Measurements from ENCODE around the gene GNE. TPM values are rescaled to one million over a fixed set of nuclear protein-coding genes. Genes with fewer than 3 reads are reported as not detected.

The GNE gene
- total and polyA plus RNA-seq, 2 donors: 5.3 to 6.0 TPM

DNA sequence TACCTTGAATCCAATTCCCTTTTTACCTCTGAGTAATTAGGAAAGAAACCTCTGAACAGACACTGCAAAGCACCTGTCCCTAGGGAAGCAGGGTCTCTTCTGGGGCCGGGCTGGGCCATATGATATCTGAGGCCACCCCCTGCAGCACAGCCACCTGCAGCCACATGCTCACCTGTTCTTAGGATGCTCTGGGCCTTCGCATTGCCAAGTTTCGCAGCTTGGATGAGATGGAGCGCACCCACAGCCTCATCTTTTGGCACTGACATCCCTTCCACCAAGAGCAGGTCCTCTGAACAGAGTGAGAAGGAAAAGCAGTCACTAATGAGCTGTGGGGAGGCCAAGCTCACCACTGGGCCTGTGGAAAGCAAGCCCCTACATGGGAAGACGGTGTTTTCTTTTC, 40.2 kb downstream of the GNE start:
- peaks cover 67 to 68% of the 10 kb centered on the region in 2 donors for H3K36me3 ChIP-seq (ENCODE audit: control insufficient read depth in 2 of 2, insufficient read depth in 2 of 2, low read length in 1 of 2)
- peaks cover 0 to 3% of the 10 kb centered on the region in 2 donors for H3K4me1 ChIP-seq (ENCODE audit: control insufficient read depth in 2 of 2, insufficient read depth in 2 of 2, low read length in 2 of 2)
- H3K9me3 ChIP-seq (ENCODE audit: control insufficient read depth in 2 of 2, insufficient read depth in 1 of 2, low read length in 1 of 2): peaks cover 9 to 12% of the 10 kb centered on the region in 2 donors
- no peaks in the 10 kb centered on the region for H3K27me3 ChIP-seq (ENCODE audit: control insufficient read depth in 2 of 2, insufficient read depth in 1 of 2, low read length in 1 of 2)
- no peak overlapping the region for H3K4me3 ChIP-seq (ENCODE audit: low read length in 2 of 2)
- WGBS: 89% methylated on average over 5 of the region's 5 CpGs
- no peak overlapping the region for H3K27ac ChIP-seq (ENCODE audit: low read depth in 1 of 2, low read length in 1 of 2)
- DNase-seq (ENCODE audit: low read depth in 6 of 9, low spot score in 9 of 9): no peak

DNA sequence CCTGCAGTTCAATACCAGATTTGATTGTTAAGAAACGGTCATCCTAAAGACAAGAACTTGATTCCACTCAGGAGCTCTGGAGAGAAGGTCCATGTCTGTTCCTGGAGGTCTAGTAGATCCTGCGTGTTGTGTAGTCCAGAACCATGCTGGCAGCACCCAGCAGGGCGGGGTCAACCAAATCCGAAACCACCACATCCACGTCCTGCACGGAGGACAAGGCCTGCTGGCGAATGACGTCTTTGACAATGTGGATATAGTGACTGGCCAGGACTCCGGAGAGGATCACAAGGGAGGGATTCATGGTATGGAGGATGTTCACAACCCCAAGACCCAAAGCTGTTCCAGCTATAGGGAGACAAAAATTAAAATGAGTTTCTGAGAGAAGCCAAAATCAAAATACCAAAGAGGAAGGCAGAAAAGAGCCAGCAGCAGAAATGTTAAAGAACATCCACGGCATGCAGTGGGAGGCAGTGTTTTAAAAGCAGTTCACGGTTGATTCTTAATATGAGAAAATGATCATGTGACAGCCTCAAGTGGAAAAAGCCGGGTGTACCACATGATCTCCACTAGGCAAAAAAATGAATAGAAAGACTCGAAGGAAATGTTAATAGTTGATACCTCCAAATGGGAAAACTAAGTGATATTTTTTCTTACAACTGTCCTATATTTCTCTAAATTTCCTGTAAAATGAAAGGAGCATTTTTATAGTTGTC, 40.8 kb downstream of the GNE start:
- Histone ChIP-seq H3K36me3 (ENCODE audit: control insufficient read depth in 2 of 2, insufficient read depth in 2 of 2, low read length in 1 of 2) (peaks cover 67% of the 10 kb centered on the region in 2 donors), H3K27me3 (ENCODE audit: control insufficient read depth in 2 of 2, insufficient read depth in 1 of 2, low read length in 1 of 2) (no peaks in the 10 kb centered on the region), H3K4me3 (ENCODE audit: low read length in 2 of 2) (no peak overlapping the region), H3K9me3 (ENCODE audit: control insufficient read depth in 2 of 2, insufficient read depth in 1 of 2, low read length in 1 of 2) (peaks cover 3 to 7% of the 10 kb centered on the region in 2 donors), H3K4me1 (ENCODE audit: control insufficient read depth in 2 of 2, insufficient read depth in 2 of 2, low read length in 2 of 2) (peaks cover 0 to 3% of the 10 kb centered on the region in 2 donors), H3K27ac (ENCODE audit: low read depth in 1 of 2, low read length in 1 of 2) (no peak overlapping the region)
- WGBS: 81% methylated on average over 13 of the region's 13 CpGs
- DNase-seq (ENCODE audit: low read depth in 6 of 9, low spot score in 9 of 9): no peak

DNA sequence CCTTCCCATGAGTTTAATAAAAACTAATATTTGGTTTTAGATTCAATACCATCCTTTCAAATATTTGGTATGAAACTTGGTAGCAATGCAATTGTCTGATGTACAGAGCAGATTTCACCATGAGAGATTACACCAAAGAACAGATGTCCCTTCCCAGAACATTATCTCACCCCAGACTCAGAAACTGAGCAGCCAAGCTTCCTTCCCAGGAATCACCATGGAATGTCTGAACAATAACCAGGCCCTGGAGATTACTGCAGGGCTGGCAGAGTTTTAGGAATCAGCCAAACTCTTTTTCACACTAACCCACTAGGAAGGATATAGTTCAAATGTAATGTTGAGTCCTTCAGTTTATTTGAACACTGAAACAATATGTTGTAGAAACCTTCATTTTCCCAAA, 43.7 kb downstream of the GNE start:
- Histone ChIP-seq H3K4me1 (ENCODE audit: control insufficient read depth in 2 of 2, insufficient read depth in 2 of 2, low read length in 2 of 2) (peaks cover 0 to 3% of the 10 kb centered on the region in 2 donors), H3K36me3 (ENCODE audit: control insufficient read depth in 2 of 2, insufficient read depth in 2 of 2, low read length in 1 of 2) (peaks cover 68 to 69% of the 10 kb centered on the region in 2 donors), H3K27ac (ENCODE audit: low read depth in 1 of 2, low read length in 1 of 2) (no peak overlapping the region), H3K9me3 (ENCODE audit: control insufficient read depth in 2 of 2, insufficient read depth in 1 of 2, low read length in 1 of 2) (no peaks in the 10 kb centered on the region), H3K27me3 (ENCODE audit: control insufficient read depth in 2 of 2, insufficient read depth in 1 of 2, low read length in 1 of 2) (no peaks in the 10 kb centered on the region), H3K4me3 (ENCODE audit: low read length in 2 of 2) (no peak overlapping the region)
- DNase-seq (ENCODE audit: low read depth in 6 of 9, low spot score in 9 of 9): no peak

DNA sequence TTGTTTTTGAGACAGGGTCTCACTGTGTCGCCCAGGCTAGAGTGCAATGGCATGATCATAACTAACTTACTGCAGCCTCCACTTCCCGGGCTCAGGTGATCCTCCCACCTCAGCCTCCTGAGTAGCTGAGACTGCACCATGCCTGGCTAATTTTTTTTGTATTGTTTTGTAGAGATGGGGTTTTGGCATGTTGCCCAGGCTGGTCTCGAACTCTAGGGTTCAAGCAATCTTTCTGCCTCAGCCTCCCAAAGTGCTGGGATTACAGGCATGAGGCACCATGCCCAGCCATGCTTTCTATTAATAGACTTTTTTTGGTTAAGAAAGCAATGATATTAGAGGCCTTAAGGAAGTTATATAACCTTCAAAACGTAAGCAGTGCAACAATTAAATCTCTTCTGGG, 44.3 kb downstream of the GNE start:
- DNase-seq (ENCODE audit: low read depth in 6 of 9, low spot score in 9 of 9): no peak
- Histone ChIP-seq H3K27me3 (ENCODE audit: control insufficient read depth in 2 of 2, insufficient read depth in 1 of 2, low read length in 1 of 2) (no peaks in the 10 kb centered on the region), H3K27ac (ENCODE audit: low read depth in 1 of 2, low read length in 1 of 2) (no peak overlapping the region), H3K36me3 (ENCODE audit: control insufficient read depth in 2 of 2, insufficient read depth in 2 of 2, low read length in 1 of 2) (peaks cover 68 to 70% of the 10 kb centered on the region in 2 donors), H3K9me3 (ENCODE audit: control insufficient read depth in 2 of 2, insufficient read depth in 1 of 2, low read length in 1 of 2) (no peaks in the 10 kb centered on the region), H3K4me3 (ENCODE audit: low read length in 2 of 2) (no peak overlapping the region), H3K4me1 (ENCODE audit: control insufficient read depth in 2 of 2, insufficient read depth in 2 of 2, low read length in 2 of 2) (peaks cover 0 to 3% of the 10 kb centered on the region in 2 donors)
- 94% methylated on average over 4 of the region's 4 CpGs for WGBS

DNA sequence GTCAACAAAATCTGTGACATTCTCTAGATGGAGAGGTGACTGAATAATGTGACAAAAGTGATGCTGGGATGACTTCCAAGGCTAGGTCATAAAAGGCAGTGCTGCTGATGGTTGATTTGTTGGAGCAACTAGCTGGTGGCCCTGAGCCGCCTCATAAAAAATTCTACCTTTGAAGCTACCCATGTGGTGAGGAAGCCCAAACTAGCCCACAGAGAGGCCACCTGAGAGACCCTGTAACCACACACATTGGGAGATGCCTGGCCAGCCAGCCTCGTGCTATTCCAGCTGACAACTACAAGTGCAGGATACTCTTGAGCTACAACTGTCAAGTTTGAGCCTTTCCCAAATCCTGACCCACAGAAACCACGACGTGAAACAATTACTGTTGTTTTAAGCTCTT, 44.9 kb downstream of the GNE start:
- Histone ChIP-seq H3K36me3 (ENCODE audit: control insufficient read depth in 2 of 2, insufficient read depth in 2 of 2, low read length in 1 of 2) (peaks cover 68 to 73% of the 10 kb centered on the region in 2 donors), H3K4me1 (ENCODE audit: control insufficient read depth in 2 of 2, insufficient read depth in 2 of 2, low read length in 2 of 2) (peaks cover 0 to 3% of the 10 kb centered on the region in 2 donors), H3K27me3 (ENCODE audit: control insufficient read depth in 2 of 2, insufficient read depth in 1 of 2, low read length in 1 of 2) (no peaks in the 10 kb centered on the region), H3K4me3 (ENCODE audit: low read length in 2 of 2) (no peak overlapping the region), H3K27ac (ENCODE audit: low read depth in 1 of 2, low read length in 1 of 2) (no peak overlapping the region), H3K9me3 (ENCODE audit: control insufficient read depth in 2 of 2, insufficient read depth in 1 of 2, low read length in 1 of 2) (no peaks in the 10 kb centered on the region)
- no peak for DNase-seq (ENCODE audit: low read depth in 6 of 9, low spot score in 9 of 9)
- WGBS: 83% methylated on average over 4 of the region's 4 CpGs

DNA sequence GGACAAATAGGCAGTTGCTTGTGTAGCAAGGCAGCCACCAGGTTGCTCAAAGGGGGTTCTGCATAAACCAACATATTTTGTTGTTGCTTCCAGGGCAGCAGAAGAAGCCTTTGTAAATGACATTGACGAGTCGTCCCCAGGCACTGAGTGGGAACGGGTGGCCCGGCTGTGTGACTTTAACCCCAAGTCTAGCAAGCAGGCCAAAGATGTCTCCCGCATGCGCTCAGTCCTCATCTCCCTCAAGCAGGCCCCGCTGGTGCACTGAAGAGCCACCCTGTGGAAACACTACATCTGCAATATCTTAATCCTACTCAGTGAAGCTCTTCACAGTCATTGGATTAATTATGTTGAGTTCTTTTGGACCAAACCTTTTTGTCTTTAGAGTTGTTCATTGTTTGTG, 46.7 kb downstream of the GNE start:
- DNase-seq (ENCODE audit: low read depth in 6 of 9, low spot score in 9 of 9): no peak
- Histone ChIP-seq H3K4me3 (ENCODE audit: low read length in 2 of 2) (no peak overlapping the region), H3K27ac (ENCODE audit: low read depth in 1 of 2, low read length in 1 of 2) (no peak overlapping the region), H3K4me1 (ENCODE audit: control insufficient read depth in 2 of 2, insufficient read depth in 2 of 2, low read length in 2 of 2) (no peaks in the 10 kb centered on the region), H3K9me3 (ENCODE audit: control insufficient read depth in 2 of 2, insufficient read depth in 1 of 2, low read length in 1 of 2) (no peaks in the 10 kb centered on the region), H3K27me3 (ENCODE audit: control insufficient read depth in 2 of 2, insufficient read depth in 1 of 2, low read length in 1 of 2) (no peaks in the 10 kb centered on the region), H3K36me3 (ENCODE audit: control insufficient read depth in 2 of 2, insufficient read depth in 2 of 2, low read length in 1 of 2) (peaks cover 71 to 76% of the 10 kb centered on the region in 2 donors)
- WGBS: 97% methylated on average over 7 of the region's 7 CpGs

DNA sequence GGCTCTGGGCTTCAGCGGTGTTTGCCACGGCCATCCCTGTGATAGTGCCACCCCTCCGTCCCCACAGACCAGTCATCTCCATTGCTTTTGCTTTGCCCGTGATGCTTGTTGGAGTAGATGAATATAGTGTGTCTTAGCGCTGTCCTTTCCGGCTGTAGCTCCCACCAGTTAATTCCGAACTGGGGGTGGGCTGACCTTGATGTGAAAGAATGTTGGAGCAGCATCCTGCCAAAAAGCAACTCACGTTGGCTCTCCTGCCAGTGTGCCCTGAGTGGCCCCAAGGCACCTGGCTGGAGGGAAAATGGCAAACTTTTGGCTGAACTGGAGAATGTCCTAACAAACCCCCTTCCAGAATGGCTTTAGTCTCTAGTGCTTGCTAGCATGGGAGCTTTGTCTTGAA, 47.5 kb downstream of the GNE start:
- Histone ChIP-seq H3K9me3 (ENCODE audit: control insufficient read depth in 2 of 2, insufficient read depth in 1 of 2, low read length in 1 of 2) (no peaks in the 10 kb centered on the region), H3K27me3 (ENCODE audit: control insufficient read depth in 2 of 2, insufficient read depth in 1 of 2, low read length in 1 of 2) (no peaks in the 10 kb centered on the region), H3K27ac (ENCODE audit: low read depth in 1 of 2, low read length in 1 of 2) (no peak overlapping the region), H3K4me3 (ENCODE audit: low read length in 2 of 2) (no peak overlapping the region), H3K4me1 (ENCODE audit: control insufficient read depth in 2 of 2, insufficient read depth in 2 of 2, low read length in 2 of 2) (no peaks in the 10 kb centered on the region), H3K36me3 (ENCODE audit: control insufficient read depth in 2 of 2, insufficient read depth in 2 of 2, low read length in 1 of 2) (peaks cover 72 to 83% of the 10 kb centered on the region in 2 donors)
- DNase-seq (ENCODE audit: low read depth in 6 of 9, low spot score in 9 of 9): no peak
- WGBS: 97% methylated on average over 8 of the region's 8 CpGs

DNA sequence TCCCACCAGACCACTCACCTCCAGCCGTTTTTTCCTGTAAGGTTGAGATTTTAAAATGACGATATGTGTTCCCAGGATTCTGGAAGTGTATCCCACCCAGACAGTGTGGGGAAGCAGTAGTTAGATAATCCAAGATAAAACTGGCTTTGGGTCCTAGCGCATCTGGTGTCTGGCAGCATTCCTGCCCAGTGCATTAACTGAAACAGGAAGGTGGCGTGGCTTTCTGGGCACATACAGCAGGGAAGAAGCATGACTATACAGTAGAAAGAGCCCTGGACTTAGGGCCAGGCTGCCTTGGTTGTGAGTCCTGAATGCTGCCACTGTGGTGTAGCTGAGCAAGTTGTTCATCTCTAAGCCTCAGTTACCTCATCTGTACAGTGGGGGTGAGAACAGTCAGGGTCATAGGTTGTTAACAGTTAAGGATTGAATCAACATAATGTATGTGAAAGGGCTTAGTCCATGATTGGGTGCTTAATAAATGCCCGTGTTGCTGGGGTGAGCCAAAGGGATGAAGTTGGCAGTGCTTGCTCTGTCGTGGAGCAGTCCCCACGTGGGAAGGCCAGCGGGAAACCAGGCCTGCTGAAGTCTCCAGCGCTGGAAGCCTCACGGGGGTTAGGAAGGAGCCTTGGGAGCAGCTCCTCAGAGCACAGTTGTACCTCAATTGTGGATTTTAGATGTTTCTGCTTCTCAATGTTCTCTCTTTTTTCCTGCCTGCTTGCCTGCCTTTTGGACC, 49.6 kb downstream of the GNE start:
- H3K36me3 ChIP-seq (ENCODE audit: control insufficient read depth in 2 of 2, insufficient read depth in 2 of 2, low read length in 1 of 2): peaks cover 85 to 95% of the 10 kb centered on the region in 2 donors
- H3K9me3 ChIP-seq (ENCODE audit: control insufficient read depth in 2 of 2, insufficient read depth in 1 of 2, low read length in 1 of 2): no peaks in the 10 kb centered on the region
- DNase-seq (ENCODE audit: low read depth in 6 of 9, low spot score in 9 of 9): no peak
- no peaks in the 10 kb centered on the region for H3K27me3 ChIP-seq (ENCODE audit: control insufficient read depth in 2 of 2, insufficient read depth in 1 of 2, low read length in 1 of 2)
- no peaks in the 10 kb centered on the region for H3K4me1 ChIP-seq (ENCODE audit: control insufficient read depth in 2 of 2, insufficient read depth in 2 of 2, low read length in 2 of 2)
- H3K4me3 ChIP-seq (ENCODE audit: low read length in 2 of 2): no peak overlapping the region
- no peak overlapping the region for H3K27ac ChIP-seq (ENCODE audit: low read depth in 1 of 2, low read length in 1 of 2)
- WGBS: 97% methylated on average over 10 of the region's 10 CpGs

DNA sequence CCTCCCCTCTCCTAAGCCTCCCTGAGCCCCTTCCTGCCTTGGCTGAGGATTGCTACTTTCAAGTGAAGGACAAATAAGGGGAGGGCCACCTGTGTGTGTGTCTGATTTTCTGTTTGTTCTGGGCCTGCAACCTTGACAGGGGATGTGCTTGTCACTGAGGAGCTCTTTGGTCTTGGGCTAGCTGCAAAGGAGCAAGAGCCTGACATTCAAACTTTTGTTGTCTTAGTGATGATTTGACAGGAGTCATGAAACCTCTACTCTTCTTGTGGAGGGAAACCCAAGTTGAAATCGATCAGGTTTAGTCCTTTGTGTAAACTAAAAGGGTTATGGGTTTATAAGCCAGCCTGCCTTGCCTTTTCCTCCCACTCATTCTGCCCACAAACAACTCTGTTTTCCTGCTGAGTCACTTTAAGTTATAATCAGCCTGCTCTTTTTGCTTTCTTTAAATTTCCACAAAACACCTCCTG, 50.7 kb downstream of the GNE start:
- Histone ChIP-seq H3K27me3 (ENCODE audit: control insufficient read depth in 2 of 2, insufficient read depth in 1 of 2, low read length in 1 of 2) (no peaks in the 10 kb centered on the region), H3K4me1 (ENCODE audit: control insufficient read depth in 2 of 2, insufficient read depth in 2 of 2, low read length in 2 of 2) (no peaks in the 10 kb centered on the region), H3K27ac (ENCODE audit: low read depth in 1 of 2, low read length in 1 of 2) (no peak overlapping the region), H3K36me3 (ENCODE audit: control insufficient read depth in 2 of 2, insufficient read depth in 2 of 2, low read length in 1 of 2) (peaks cover 79 to 94% of the 10 kb centered on the region in 2 donors), H3K9me3 (ENCODE audit: control insufficient read depth in 2 of 2, insufficient read depth in 1 of 2, low read length in 1 of 2) (no peaks in the 10 kb centered on the region), H3K4me3 (ENCODE audit: low read length in 2 of 2) (no peak overlapping the region)
- no peak for DNase-seq (ENCODE audit: low read depth in 6 of 9, low spot score in 9 of 9)
- WGBS: 2% methylated on average over 1 of the region's 1 CpG
